Measurements from ENCODE around the gene SHROOM3.

The SHROOM3 gene

GRCh38 chr4:76802236-76803021 lies 367.4 kb downstream of the SHROOM3 start:
- H3K9me3 ChIP-seq, result no peaks in the 10 kb centered on the region; the same call in 1 of the 2 replicates
- no peak for DNase-seq
- no peak overlapping the region for H3K4me3 ChIP-seq (ENCODE audit: low read depth, low read length)
- H3K27me3 ChIP-seq, result no peaks in the 10 kb centered on the region
- H3K36me3 ChIP-seq, result no peaks in the 10 kb centered on the region
- no peak for TF ChIP-seq CTCF (IDR thresholded peaks at IDR 0.05; ENCODE audit: low read depth, low read length)
- peaks cover 8% of the 10 kb centered on the region for H3K4me1 ChIP-seq

- Histone ChIP-seq H3K4me1 (peaks cover 8% of the 10 kb centered on the region), H3K36me3 (no peaks in the 10 kb centered on the region), H3K9me3 (peaks cover 3% of the 10 kb centered on the region; the same call in 1 of the 2 replicates), H3K4me3 (ENCODE audit: low read depth, low read length) (no peak overlapping the region), H3K27me3 (no peaks in the 10 kb centered on the region)
- DNase-seq, result peak; percentile 31
- no peak for TF ChIP-seq CTCF (IDR thresholded peaks at IDR 0.05; ENCODE audit: low read depth, low read length)
Measured at GRCh38 chr4:76803522-76803921, 368.5 kb downstream of the SHROOM3 start.

GRCh38 chr4:76804096-76804495 lies 369.1 kb downstream of the SHROOM3 start:
- H3K4me1 ChIP-seq, result peaks cover 8% of the 10 kb centered on the region
- no peak for TF ChIP-seq CTCF (IDR thresholded peaks at IDR 0.05; ENCODE audit: low read depth, low read length)
- no peak overlapping the region for H3K4me3 ChIP-seq (ENCODE audit: low read depth, low read length)
- no peaks in the 10 kb centered on the region for H3K36me3 ChIP-seq
- no peaks in the 10 kb centered on the region for H3K27me3 ChIP-seq
- DNase-seq, result no peak
- peaks cover 3% of the 10 kb centered on the region; the same call in 1 of the 2 replicates for H3K9me3 ChIP-seq

- Histone ChIP-seq H3K4me3 (ENCODE audit: low read depth, low read length) (no peak overlapping the region), H3K9me3 (peaks cover 3% of the 10 kb centered on the region; the same call in 1 of the 2 replicates), H3K4me1 (peaks cover 8% of the 10 kb centered on the region), H3K36me3 (no peaks in the 10 kb centered on the region), H3K27me3 (no peaks in the 10 kb centered on the region)
- DNase-seq, result no peak
- TF ChIP-seq CTCF (IDR thresholded peaks at IDR 0.05; ENCODE audit: low read depth, low read length), result no peak
Measured at GRCh38 chr4:76806346-76806745, 371.3 kb downstream of the SHROOM3 start.

GRCh38 chr4:76806757-76807156 lies 371.7 kb downstream of the SHROOM3 start:
- peaks cover 8% of the 10 kb centered on the region for H3K4me1 ChIP-seq
- peaks cover 3% of the 10 kb centered on the region; the same call in 1 of the 2 replicates for H3K9me3 ChIP-seq
- no peak for DNase-seq
- H3K36me3 ChIP-seq, result no peaks in the 10 kb centered on the region
- no peak for TF ChIP-seq CTCF (IDR thresholded peaks at IDR 0.05; ENCODE audit: low read depth, low read length)
- H3K27me3 ChIP-seq, result no peaks in the 10 kb centered on the region
- H3K4me3 ChIP-seq (ENCODE audit: low read depth, low read length), result no peak overlapping the region

- Histone ChIP-seq H3K9me3 (0 out of 2 replicates have a peak, but pooled peaks cover 3% of the 10 kb centered on the region), H3K4me1 (no peaks in the 10 kb centered on the region), H3K36me3 (no peaks in the 10 kb centered on the region), H3K4me3 (ENCODE audit: low read depth, low read length) (no peak overlapping the region), H3K27me3 (no peaks in the 10 kb centered on the region)
- TF ChIP-seq CTCF (IDR thresholded peaks at IDR 0.05; ENCODE audit: low read depth, low read length), result no peak
- no peak for DNase-seq
Measured at GRCh38 chr4:76809594-76810305, 374.7 kb downstream of the SHROOM3 start.

Measured in BE2C (cell line).